Fibroblast of villous mesenchyme (primary cell): ENCODE data around the gene ANKRD65. TPM values are rescaled to one million over a fixed set of nuclear protein-coding genes. Genes with fewer than 3 reads are reported as not detected.
"Not testable (repeated sequence)": the region's sequence is repeated elsewhere in the genome, so short reads cannot be mapped to it uniquely, and the experiment has no call there.

Experiments used
- DNase-seq: peaks from one replicate; pipeline ENCODE4 v3.0.0-alpha.2; 2010; ENCODE audit warnings: low read depth
- H3K4me3 ChIP-seq: 2 replicates; pipeline ENCODE4 v1.5.1; 2011; ENCODE audit warnings: low read depth, mild to moderate bottlenecking, low read length
- CTCF ChIP-seq: IDR thresholded peaks from 2 replicates; pipeline ENCODE4 v1.5.1; 2012; ENCODE audit warnings: low read depth, mild to moderate bottlenecking, low read length; ENCODE audit not compliant: insufficient read depth
- total RNA-seq: library from RNA; depleted of rRNA; stranded (reverse); fragments of >200 nt; gene quantifications from 2 replicates; pipeline ENCODE4 v1.2.3, GENCODE V29; 2012

The ANKRD65 gene
- 0.43 and 1.6 TPM in 2 replicates for total RNA-seq

GRCh38 chr1:1421147-1421906 is at the start of gene ANKRD65:
Gene ANKRD65 (minus strand): TSS chr1:1421276. CDS start chr1:1421005, 271 bp downstream.
- DNase-seq, result no peak
- TF ChIP-seq CTCF, result no peak
- no peak within 1 kb of the TSS for H3K4me3 ChIP-seq

- not testable (repeated sequence) for H3K4me3 ChIP-seq, DNase-seq
These were observed 47.3 kb upstream of the ANKRD65 start for GRCh38 chr1:1468196-1468985.

- DNase-seq, result no peak
- no peak for TF ChIP-seq CTCF
- no peak overlapping the region for H3K4me3 ChIP-seq
These were observed 42.2 kb upstream of the ANKRD65 start for GRCh38 chr1:1463312-1463711.

- no peak for TF ChIP-seq CTCF
- DNase-seq, result peak; percentile 46
- no peak overlapping the region for H3K4me3 ChIP-seq
These were observed 41.4 kb upstream of the ANKRD65 start for GRCh38 chr1:1462318-1462966.

GRCh38 chr1:1461721-1462317 is 40.7 kb upstream of the ANKRD65 start:
- TF ChIP-seq CTCF, result no peak
- no peak overlapping the region for H3K4me3 ChIP-seq
- DNase-seq, result no peak

GRCh38 chr1:1460540-1461130 is 39.6 kb upstream of the ANKRD65 start:
- H3K4me3 ChIP-seq, result no peak overlapping the region
- DNase-seq, result no peak
- TF ChIP-seq CTCF, result no peak

GRCh38 chr1:1459711-1460110 is 38.6 kb upstream of the ANKRD65 start:
- DNase-seq, H3K4me3 ChIP-seq: not testable (repeated sequence)

- H3K4me3 ChIP-seq, DNase-seq: not testable (repeated sequence)
These were observed 38.1 kb upstream of the ANKRD65 start for GRCh38 chr1:1459156-1459555.

- H3K4me3 ChIP-seq, DNase-seq: not testable (repeated sequence)
These were observed 35.7 kb upstream of the ANKRD65 start for GRCh38 chr1:1456683-1457255.

GRCh38 chr1:1455934-1456333 is 34.9 kb upstream of the ANKRD65 start:
- not testable (repeated sequence) for H3K4me3 ChIP-seq, DNase-seq
